NOMO-1 treated with dmso at 0.1 percent for 144 hours (cell line): Measurements from ENCODE around the gene CACNA1C.

Experiments
- DNase-seq: peaks from one replicate; lab custom pipeline; 2025; ENCODE audit not compliant: unreplicated experiment; lab: John Stamatoyannopoulos, UW

Gene CACNA1C

DNA sequence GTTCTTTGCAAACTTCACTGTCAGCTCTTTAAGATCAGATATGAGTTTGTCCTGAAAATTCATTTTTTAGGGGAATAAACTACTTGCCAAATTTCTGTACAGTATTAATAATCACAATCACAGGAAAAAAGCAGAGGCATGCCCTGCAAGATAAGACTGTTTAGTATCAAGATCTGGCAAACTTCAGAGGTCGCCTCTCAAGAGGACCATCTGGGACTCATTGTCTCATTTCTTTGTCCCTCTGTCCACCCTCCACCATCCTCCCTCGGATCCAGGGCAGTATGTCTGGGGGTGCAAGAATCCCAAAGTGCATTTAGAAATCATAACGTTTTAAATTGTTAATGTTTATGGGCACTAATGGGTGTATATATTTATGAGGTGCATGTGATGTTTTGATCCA is 509.6 kb downstream of the CACNA1C start:
- no peak for DNase-seq

DNA sequence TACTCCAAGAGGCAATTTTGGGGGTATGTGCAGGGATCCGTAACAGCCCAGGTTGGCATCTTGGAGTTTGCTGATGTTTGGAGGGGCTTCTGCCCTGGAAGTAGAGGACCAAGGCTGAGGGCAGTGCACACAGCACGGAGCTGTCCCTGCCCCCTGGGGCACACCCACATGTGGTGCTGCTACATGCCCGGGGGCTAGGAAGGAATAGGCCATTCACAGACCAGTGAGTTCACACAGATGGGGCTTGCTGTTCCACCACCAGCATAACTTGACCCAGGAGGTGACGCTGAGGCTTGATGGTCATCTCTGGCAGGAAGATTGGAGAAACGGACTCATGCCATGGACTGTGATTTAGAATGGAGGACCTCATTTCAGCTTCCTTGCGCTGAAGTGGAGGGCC is 510.9 kb downstream of the CACNA1C start:
- DNase-seq, result no peak

DNA sequence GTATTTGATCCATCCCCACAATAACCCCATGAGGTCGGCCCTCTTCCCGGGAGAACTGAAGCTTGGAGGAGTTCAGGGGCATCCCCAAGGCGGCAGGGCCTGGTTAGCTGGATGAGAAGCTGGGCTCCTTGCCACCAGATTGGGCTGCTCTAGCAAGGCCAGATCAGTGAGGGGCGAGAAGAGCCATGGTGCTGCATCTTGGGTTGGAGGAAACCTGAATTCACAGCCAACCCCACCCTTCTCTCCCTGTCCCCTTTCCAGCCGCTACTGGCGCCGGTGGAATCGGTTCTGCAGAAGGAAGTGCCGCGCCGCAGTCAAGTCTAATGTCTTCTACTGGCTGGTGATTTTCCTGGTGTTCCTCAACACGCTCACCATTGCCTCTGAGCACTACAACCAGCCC is 513.4 kb downstream of the CACNA1C start:
- no peak for DNase-seq

DNA sequence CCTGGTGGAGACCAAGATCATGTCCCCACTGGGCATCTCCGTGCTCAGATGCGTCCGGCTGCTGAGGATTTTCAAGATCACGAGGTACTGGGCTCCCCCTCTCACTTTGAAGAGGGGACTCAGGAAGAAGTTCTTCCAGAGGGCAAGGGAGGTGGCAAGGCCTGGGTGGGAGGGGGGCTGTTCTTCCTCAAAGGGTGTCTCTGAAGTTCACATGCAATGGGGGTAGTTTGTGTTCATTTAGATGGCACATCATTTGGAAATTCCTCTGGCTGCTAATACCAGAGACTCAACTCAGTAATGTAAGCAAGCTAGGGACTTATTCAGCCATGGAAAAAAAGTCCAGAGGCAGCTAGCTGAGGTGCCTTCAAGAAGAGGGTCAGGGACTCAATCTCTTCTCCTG is 514.9 kb downstream of the CACNA1C start:
- DNase-seq, result no peak

DNA sequence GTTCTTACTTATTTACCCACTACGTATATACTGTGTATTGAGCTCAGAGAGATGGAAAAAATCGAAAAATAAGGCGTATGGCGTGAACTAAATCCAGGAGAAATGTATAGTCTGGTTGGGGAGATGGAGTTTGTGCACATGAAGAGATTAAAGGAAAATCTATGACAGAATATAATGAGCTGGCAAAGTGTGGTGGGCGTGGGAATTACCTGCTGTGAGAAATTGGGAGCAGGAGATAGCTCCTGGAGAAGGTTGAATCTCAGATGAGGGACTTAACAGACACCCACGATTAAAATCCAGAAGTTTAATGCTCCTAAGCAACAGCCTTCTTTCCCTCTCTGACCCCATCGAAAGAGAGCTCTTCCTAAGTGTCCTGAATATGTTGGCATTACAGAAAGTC is 517.8 kb downstream of the CACNA1C start:
- no peak for DNase-seq

DNA sequence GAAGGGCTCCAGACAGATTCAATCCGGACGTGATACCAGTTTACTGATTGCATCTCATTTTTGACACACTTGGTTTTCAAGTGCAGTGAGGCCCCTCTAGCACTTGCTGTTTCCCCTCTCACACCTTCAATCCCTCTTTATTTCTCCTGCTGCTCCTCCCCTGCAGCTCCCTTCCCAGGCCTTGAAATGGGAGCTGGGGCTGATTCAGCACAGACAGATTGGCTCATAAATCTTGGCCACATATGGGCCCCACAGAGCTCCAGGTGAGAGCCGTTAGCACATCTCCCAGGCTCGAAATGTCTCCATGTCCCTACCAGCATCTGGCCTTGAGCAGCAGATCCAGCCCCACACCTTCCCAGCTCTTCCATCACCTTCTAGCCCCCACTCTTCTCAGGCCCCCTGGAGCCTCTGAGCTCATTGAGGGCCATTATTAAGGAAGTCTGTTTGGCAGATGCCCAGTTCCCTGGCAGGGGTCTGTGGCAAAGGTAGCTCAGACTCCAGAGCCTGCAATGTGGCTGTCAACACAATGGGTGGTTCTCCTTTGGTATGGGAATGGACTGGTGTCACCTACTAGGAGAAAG is 521.7 kb downstream of the CACNA1C start:
- DNase-seq, result no peak

DNA sequence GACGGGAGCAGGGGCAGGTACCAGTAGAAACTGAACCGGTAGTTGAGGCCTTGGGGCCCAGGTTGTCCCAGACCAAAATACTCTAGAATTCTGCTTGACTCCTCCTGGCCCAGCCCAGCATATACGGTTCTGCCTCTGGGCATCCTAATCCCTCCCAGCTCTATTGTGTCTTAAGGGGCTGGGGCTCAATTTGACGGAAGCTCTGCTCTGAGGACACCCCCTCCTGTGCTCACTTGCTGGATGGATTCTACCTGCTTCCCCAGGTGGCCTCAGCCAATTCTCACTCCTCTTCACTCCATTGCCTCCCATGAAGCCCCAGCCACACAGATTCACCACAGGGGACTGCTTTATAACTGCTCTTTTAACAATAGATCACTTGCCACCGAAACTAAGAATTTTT is 522.5 kb downstream of the CACNA1C start:
- DNase-seq, result no peak

DNA sequence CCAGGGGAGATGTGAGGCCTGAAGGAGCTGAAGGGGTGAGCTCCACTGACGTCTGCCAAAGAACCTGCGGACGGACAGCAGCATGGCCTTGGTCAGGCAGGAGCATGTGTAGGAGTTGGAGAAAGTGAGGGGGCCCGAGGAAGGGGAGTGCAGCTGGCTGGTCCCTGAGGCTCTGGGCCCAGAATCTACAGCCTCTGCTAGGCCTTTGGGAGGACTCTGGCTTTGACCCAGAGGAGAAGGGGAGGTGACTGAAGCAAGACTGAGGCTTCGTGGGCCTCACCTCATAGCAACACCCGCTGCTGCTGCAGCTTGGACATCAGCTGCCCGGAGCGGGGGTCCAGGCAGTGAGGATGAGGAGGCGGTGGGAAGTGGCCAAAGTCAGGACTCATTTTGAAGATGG is 525.4 kb downstream of the CACNA1C start:
- DNase-seq, result no peak

DNA sequence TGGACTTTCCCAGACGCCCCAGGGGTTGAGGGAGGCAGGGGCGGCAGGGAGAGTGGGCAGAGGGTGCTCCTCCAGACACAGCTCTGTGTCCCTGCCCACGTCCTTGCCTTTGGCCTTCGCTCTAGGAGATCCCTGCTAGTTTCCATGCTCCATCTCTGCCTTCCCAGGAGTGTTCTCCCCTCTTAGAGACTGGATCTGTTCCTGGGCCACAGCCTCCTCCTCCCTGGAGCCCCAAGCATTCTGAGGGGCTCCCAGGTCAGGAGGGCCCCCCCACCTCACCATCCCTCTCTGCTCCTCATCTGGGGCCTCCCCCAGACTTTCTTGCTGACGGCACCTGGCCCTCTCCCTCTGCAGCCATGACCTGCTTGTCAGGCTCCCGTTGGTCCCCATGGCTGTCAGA is 526.0 kb downstream of the CACNA1C start:
- no peak for DNase-seq

DNA sequence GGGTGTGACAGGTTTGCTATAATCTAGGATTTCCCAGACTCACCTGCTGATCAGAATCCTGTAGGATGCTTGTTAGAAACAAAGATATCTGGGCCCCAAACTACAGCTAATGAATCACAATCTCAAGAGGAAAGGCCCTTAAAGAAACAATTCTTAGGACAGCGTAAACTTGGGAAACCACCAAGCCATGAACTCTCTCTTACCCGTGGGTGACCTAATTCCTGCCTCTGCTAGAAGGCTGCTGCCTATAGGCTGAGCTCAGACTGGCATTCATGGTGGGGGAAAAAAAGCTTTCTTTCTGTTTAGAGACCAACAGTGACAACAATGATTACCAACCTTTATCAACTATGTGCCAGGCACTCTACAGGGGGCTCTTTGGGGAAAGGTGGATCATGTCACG is 528.0 kb downstream of the CACNA1C start:
- no peak for DNase-seq

DNA sequence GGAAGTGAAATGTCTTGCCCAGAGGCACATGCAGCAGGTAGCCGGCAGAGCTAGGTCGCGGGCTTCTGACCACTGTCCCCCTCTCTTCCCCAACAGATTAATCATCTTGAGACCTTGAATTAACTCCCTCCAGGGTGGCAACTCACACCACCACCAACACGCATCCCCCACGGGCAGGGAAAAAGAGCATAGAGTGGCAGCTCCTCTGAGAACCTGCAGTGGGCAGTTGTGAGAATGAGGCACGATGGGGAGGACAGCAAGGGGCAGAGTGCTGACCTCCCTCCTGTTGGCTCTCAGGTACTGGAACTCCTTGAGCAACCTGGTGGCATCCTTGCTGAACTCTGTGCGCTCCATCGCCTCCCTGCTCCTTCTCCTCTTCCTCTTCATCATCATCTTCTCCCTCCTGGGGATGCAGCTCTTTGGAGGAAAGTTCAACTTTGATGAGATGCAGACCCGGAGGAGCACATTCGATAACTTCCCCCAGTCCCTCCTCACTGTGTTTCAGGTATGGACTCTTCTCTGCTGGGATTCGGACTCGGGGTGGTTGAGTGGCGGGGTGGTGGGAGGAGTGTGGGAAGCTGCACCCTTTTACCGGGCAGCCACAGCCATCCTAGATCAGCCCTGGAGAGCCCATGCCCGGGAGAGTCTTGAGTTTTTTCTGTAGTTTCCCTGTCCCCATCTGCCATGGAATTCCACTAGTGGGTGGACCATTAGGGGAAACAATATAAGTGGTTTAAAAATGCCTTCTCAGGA is 528.7 kb downstream of the CACNA1C start:
- DNase-seq, result no peak

DNA sequence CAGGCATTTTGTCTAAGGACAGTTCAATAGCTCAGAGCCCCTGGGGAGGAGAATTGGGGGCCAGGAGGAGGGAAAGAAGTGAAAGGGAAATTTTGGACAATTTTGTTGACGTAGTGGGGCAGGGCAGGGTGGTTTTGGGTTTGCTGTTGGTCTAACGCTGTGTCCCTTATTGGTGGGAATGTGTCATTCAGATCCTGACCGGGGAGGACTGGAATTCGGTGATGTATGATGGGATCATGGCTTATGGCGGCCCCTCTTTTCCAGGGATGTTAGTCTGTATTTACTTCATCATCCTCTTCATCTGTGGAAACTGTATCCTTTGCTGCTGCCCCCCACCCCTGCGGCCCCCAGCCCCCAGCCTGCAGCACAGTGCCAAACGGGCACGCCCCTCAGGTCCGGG is 529.8 kb downstream of the CACNA1C start:
- no peak for DNase-seq

DNA sequence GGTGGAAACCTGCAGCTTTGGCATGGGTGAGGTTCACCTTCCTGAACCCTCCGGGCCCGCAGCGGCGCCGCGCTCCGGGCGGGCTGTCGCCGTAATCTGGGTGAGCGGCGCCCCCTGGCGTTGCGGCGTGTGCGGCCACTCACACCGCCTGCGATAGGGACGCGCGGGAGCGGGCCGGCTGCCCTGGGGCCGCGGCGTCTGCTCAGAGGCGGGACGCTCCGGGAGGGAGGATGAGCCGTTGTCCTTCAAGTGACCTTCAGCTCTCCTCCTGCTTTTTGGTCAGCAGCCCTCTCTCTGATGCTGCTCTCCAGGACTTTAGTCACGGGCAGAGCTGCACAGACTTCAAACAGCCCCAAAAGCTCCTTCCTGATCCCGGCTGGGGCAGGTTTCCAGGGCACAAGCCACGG is 530.3 kb downstream of the CACNA1C start:
- peak; percentile 33 for DNase-seq

DNA sequence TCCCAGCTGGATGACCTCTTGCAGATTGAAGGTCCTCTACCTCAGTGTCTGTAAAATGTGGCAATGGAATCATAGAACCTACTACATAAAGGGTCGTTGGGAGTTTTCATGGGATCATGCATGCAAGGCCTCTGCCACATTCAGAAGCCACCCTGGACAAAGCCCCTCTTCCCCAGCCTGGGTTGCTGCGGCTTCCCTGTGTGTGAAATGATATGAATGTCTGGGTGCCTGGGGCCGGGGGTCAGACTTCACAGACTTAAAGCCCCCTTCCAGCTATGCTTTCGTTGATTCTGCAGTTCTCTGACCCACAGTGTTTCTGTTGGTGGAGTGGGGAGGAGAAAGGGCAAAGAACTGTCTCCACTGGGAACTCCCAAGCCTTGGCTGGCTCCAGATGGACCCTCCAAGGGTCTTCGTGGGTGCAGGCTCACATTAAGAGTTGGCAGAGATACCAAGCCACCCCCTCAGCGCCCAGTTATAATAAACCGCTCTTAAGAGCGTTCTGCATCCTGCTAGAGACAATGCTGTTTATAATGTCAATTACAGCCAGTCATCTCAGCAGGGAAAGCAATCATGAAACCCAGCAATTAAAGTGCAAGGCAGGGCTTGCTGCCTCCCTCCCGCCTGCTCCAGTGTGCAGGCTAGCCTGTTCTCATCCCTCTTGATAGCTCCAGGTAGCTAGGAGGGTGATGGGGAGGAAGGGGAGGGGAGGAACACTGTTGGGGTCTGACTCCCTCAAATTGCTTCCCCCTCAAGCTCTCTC is 531.0 kb downstream of the CACNA1C start:
- DNase-seq, result no peak

DNA sequence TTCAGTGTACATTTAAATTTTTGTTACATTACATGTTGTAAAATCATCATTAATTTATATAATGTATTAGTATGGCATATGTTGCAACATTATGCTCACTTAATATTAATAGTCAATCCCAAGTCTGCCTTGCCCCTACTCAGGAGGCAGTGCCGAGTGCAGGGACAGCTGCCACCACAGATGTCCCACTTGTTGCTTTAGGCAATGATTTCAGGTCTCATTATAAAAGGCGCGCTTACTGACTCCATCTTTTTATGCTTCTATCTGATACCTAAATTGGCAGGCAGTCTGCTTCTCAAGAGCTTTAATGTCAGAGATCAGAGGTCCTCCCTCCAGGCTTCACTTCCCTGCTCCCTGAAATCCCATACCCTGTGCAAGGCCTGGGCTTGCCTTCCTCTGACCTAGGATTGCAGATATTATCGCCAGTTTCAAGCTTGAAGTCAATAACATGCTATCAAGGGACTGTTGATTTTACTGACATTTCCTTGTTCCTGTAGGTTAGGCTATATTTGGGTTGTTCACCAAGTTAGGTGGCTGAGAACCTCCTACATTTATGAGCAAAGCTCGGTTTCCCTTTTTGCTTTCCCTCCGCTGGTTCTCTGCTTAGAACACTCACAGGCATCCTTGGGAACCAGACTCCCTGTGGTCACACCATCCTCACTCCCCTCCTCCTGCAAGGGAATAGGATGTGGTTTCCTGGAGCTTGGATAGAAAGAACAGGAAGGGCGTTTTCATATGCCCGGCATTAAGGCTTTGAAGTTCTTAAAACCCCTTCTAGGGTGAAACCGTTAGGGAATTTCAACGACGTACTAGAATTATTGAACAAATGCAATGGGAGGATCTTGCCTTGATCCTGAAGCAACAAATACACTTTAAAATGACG is 533.6 kb downstream of the CACNA1C start:
- DNase-seq, result no peak

DNA sequence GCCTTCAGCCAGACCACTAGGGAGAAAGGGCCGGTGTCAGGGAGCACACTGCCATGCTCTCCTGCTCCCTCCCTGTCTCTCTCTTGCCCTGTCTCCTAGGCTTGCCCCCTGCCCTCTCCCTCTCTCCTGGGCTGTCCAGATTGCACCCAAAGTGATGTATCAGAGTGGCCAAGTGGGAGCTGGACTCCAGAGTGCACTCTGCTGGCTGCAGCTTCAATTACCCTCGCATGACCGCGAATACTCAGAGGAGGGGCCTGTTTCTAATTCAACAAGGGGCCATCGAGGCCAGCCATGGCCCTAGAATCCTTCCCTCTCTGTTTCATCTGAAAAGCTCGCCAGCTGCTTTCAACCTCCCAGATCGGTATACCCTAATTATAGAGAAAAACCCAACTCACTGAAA is 535.6 kb downstream of the CACNA1C start:
- DNase-seq, result no peak

DNA sequence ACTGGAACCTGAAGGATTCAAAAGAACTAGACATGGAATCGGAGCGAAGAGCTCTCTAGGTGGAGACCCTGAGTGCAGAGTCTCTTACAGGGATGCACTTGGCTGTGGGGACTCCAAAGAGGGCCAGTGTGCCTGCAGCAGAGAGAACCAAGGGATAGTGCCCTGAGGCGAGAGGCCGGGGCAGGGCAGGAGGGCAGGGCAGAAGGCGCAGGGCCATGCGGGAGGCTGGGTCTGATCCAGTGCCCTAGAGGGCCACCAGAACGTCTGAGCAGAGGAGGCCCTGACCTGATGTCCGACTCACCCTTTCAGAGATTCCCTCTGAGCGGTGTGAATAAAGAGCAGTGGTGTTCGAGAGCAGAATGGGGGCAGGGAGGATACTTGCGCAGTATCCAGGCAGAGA is 536.6 kb downstream of the CACNA1C start:
- DNase-seq, result no peak

DNA sequence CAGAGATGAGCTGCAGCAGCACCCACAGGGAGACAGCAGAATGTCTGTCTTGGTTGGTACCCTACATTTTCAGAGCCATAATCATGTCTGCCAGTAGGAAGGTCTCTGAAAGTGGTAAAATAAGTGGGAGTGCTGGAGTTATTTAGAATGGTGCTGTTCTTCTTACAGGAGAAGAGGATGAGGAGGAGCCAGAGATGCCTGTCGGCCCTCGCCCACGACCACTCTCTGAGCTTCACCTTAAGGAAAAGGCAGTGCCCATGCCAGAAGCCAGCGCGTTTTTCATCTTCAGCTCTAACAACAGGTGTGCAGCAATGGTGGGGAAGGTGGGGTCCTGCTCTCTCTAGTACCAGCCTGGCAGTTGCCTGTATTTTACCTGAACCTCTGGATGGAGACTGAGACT is 540.3 kb downstream of the CACNA1C start:
- DNase-seq, result no peak

DNA sequence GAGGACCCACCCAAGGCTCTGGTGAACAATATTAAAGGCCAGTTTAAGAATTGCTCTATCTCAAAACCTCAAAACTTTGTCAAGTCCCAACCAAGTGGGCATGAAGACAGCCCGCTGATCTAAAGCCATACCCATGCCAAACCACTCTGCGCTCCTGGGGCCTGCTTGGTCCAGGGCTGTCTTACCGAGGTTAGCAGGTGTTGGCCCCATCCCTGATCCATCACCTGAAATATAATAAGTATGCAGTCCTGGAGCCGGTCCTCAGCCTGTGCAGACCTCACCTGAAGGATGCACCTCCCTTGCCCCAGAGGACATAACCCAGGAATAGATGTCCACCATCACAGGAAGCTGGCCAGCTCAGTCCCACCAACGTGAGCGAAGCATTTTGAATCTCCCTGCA is 543.7 kb downstream of the CACNA1C start:
- no peak for DNase-seq

DNA sequence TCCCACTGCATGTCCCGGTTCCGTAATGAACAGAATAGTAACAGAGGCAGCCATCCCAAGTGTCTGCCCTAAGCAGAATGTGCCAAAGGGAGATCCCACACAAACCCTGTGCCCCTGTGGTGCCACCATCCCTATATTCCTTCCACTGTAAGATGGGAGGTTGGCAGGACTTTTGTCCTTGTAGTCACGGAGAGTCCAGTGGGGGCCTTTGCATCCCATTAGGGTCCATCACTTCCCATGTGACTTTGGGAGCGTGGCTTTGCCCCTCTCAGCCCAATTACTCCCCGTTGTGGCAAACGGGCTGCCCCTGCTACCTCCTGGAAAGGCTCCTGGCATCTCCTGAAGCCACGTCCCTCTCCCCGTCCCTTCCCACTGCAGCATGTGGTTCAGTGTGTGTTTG is 552.5 kb downstream of the CACNA1C start:
- DNase-seq, result no peak

DNA sequence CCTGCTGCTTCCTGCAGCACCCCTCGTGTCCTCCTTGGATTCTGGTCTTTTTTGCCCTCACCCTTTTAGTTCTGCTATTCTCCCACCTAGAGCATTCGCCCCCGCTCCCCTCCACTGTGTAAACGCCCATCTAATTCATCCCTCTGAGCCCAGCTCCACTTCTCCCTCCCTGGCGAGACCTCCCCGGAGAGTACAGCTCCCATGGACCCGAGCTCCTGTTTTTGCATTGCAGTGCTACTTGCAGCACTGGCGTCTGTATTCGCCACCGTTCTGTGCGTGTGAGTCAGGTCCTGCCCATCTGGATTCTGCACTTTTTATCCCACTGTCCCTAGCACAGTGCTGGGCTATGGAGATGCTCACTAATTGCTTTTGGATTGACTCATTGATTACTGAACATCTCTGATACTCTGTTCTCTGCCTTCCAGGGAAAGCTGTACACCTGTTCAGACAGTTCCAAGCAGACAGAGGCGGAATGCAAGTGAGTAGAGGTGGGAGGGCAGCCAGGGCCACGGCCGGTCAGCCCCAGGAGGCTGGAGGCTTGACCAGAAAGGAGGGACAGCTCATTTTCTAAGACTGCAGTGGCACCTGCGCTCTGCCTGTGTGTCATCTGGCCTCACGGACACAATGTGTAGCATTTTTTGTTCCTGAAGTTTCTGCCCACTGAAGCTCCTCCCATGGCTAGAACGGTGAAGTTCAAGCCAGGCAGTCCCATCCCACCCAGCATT is 553.6 kb downstream of the CACNA1C start:
- DNase-seq, result no peak
